Thyroid gland (tissue), 4 donors: ENCODE results near the gene RAPGEF3. TPM values are rescaled to one million over a fixed set of nuclear protein-coding genes. Genes with fewer than 3 reads are reported as not detected.
A peak's percentile ranks its signal among the peaks of the same experiment; 100 is the strongest.

Experiments used
- DNase-seq, 2 donors: peaks; one replicate each; pipeline ENCODE4 v3.0.0-alpha.2; 2019
- H3K27ac ChIP-seq, 3 donors: fragments of 200-600 bp; sonication (generic); 1 replicate in 2 of 3; 2 replicates in 1 of 3; pipeline ENCODE4 v1.5.1; 2016 to 2019; ENCODE audit warnings: mild to moderate bottlenecking in 1 of 3, moderate library complexity in 1 of 3
- H3K27me3 ChIP-seq: fragments of 200-600 bp; sonication (generic); one replicate; pipeline ENCODE4 v1.5.1; 2019
- H3K36me3 ChIP-seq, 2 donors: fragments of 200-600 bp; sonication (generic); one replicate each; pipeline ENCODE4 v1.5.1; 2016 to 2019
- H3K4me1 ChIP-seq, 2 donors: fragments of 200-600 bp; sonication (generic); one replicate each; pipeline ENCODE4 v1.5.1; 2017 to 2019
- H3K4me3 ChIP-seq, 3 donors: fragments of 200-600 bp; sonication (generic); replicated peaks in 1 of 3; 1 replicate in 2 of 3; 2 replicates in 1 of 3; pipeline ENCODE4 v1.5.1; 2016; ENCODE audit warnings: mild to moderate bottlenecking in 1 of 3
- H3K9me3 ChIP-seq: fragments of 200-600 bp; sonication (generic); one replicate; pipeline ENCODE4 v1.5.1; 2017
- CTCF ChIP-seq, 6 experiments: fragments of 200-600 bp in 3 of 6; fragments of 450-650 bp in 3 of 6; sonication (generic) in 3 of 6; IDR thresholded peaks; one replicate each; pipeline ENCODE4 v1.5.1; 2016 to 2019; ENCODE audit warnings: antibody characterized with exemption in 6 of 6, mild to moderate bottlenecking in 2 of 6, inconsistent platforms in 1 of 6, moderate library complexity in 1 of 6
- POLR2A ChIP-seq, 2 donors: fragments of 450-650 bp; IDR thresholded peaks; one replicate each; pipeline ENCODE4 v1.6.1; 2017; ENCODE audit warnings: antibody characterized with exemption in 2 of 2, mild to moderate bottlenecking in 2 of 2, moderate library complexity in 1 of 2
- WGBS, 2 donors: methylation state at CpG; one replicate each; pipeline ENCODE4 v1.1.5; 2017; 5-methylcytosine and 5-hydroxymethylcytosine counted together
- intact Hi-C: fragments of 100-400 bp; cut with DNase I; formaldehyde crosslinking; loops from one replicate; pipeline ENCODE4 v1.15.1; 2023
- total RNA-seq, 4 donors: library from RNA; depleted of rRNA; stranded (reverse); fragments of >200 nt; gene quantifications; one replicate each; pipeline ENCODE4 v1.2.3, GENCODE V29; 2016

The RAPGEF3 gene
- total RNA-seq, 4 donors from 2014 or later = 87.3 to 178 (median 125) TPM

GRCh38 chr12:47757840-47758583, 668 bp downstream of the RAPGEF3 start:
- H3K4me1 ChIP-seq = peaks cover 74 to 88% of the 10 kb centered on the region in 2 donors
- DNase-seq = peak; percentile 78 to 84

GRCh38 chr12:47757364-47757839, 1.3 kb downstream of the RAPGEF3 start:
- no peaks in the 10 kb centered on the region for H3K9me3 ChIP-seq
- TF ChIP-seq CTCF (IDR thresholded peaks at IDR 0.05) (no peak), POLR2A (IDR thresholded peaks at IDR 0.05) (peak; percentile 9 to 39)
- peaks cover 74 to 88% of the 10 kb centered on the region in 2 donors for H3K4me1 ChIP-seq
- H3K4me3 ChIP-seq = peak overlapping the region; percentile 37 to 82 (median 43)
- WGBS, 2 donors = 3 to 34% methylated on average over 5 to 7 of the region's 7 CpGs
- H3K36me3 ChIP-seq = no peaks in the 10 kb centered on the region
- H3K27me3 ChIP-seq = no peaks in the 10 kb centered on the region
- intact Hi-C loops = no loop called here
- peak overlapping the region; percentile 91 to 95 (median 94) for H3K27ac ChIP-seq
- DNase-seq = peak; percentile 87 to 88

More at GRCh38 chr12:47757840-47758583, 668 bp downstream of the RAPGEF3 start:
- Histone ChIP-seq H3K4me3 (peak overlapping the region; percentile 37 to 82 (median 43)), H3K27me3 (no peaks in the 10 kb centered on the region), H3K27ac (peak overlapping the region; percentile 91 to 95 (median 94)), H3K9me3 (no peaks in the 10 kb centered on the region), H3K36me3 (no peaks in the 10 kb centered on the region)
- TF ChIP-seq POLR2A (IDR thresholded peaks at IDR 0.05) (no peak), CTCF (IDR thresholded peaks at IDR 0.05) (no peak)
- intact Hi-C loops = no loop called here
- WGBS, 2 donors = 12 to 25% methylated on average over 10 to 19 of the region's 20 CpGs

GRCh38 chr12:47755655-47756562, 2.8 kb downstream of the RAPGEF3 start:
- H3K36me3 ChIP-seq = peaks cover 1 to 9% of the 10 kb centered on the region in 2 donors
- H3K4me1 ChIP-seq = peaks cover 75 to 81% of the 10 kb centered on the region in 2 donors
- WGBS, 2 donors = 36 to 44% methylated on average over 11 to 12 of the region's 12 CpGs
- intact Hi-C loops = no loop called here
- no peaks in the 10 kb centered on the region for H3K27me3 ChIP-seq
- TF ChIP-seq CTCF (IDR thresholded peaks at IDR 0.05) (no peak), POLR2A (IDR thresholded peaks at IDR 0.05) (peak in 1 of 2 donors; percentile 6)
- DNase-seq = peak; percentile 70 to 75
- H3K27ac ChIP-seq = peak overlapping the region; percentile 91 to 95 (median 94)
- no peaks in the 10 kb centered on the region for H3K9me3 ChIP-seq
- H3K4me3 ChIP-seq = peak overlapping the region in 1 of 3 donors; percentile 43

GRCh38 chr12:47754881-47755280, 3.8 kb downstream of the RAPGEF3 start:
- H3K27me3 ChIP-seq = no peaks in the 10 kb centered on the region
- TF ChIP-seq CTCF (IDR thresholded peaks at IDR 0.05) (no peak), POLR2A (IDR thresholded peaks at IDR 0.05) (peak in 1 of 2 donors; percentile 28)
- 33 to 36% methylated on average over 3 of the region's 3 CpGs for WGBS, 2 donors
- H3K27ac ChIP-seq = peak overlapping the region; percentile 91 to 95 (median 94)
- no peak overlapping the region for H3K4me3 ChIP-seq
- peaks cover 11 to 19% of the 10 kb centered on the region in 2 donors for H3K36me3 ChIP-seq
- peaks cover 71 to 73% of the 10 kb centered on the region in 2 donors for H3K4me1 ChIP-seq
- intact Hi-C loops = no loop called here
- DNase-seq = peak; percentile 88 to 91
- H3K9me3 ChIP-seq = no peaks in the 10 kb centered on the region
